Effector CD8-positive, alpha-beta T cell (primary cell): ENCODE results near the gene COA7.

Source experiments
- DNase-seq: peaks from one replicate; lab custom pipeline; 2025; lab: John Stamatoyannopoulos, UW

The COA7 gene

DNA sequence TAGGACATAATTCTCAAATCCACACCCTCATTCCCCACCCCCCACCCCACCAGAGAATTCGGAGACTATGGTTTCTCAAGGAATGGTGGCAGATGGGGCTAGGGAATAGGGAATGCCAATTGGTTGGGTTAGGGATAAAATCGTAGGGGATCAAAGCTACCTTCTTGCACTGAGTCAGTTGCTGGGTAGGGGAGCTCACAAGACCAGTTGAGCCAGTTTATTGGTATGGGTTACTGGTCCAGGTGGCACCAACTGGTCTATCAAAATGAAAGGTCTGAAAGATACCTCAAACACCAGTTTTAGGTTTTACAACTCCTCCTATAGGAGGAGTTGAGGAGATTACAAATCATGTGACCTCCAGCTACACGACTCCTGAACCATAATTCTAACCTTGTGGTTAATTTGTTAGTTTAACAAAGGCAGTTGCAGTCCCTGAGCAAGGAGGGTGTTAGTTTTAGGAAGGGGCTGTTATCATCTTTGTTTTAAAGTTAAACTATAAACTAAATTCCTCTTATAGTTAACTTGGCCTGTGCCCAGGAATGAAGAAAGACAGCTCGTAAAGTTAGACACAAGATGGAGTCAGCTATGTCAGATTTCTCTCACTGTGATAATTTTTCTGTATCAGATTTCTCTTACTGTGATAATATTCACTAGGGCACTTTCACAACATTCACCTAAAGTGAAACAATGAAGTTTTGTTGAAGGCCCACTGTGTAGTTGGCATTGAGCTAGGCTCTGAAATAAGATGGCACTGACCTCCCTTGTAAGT lies 62.6 kb downstream of the COA7 start:
- DNase-seq = no peak
